Activated CD4-positive, alpha-beta memory T cell treated with anti-CD3 and anti-CD28 coated beads, Interleukin-2, amount 10 ng/mL, durations not matched to agents 7 days and 5 days (primary cell): ENCODE results near the gene METTL9. TPM values are rescaled to one million over a fixed set of nuclear protein-coding genes. Genes with fewer than 3 reads are reported as not detected.
"Not testable (repeated sequence)": the region's sequence is repeated elsewhere in the genome, so short reads cannot be mapped to it uniquely, and the experiment has no call there.

Source experiments
- CTCF ChIA-PET: fragments of 350-600 bp; sonication (Branson Sonifier 250); formaldehyde crosslinking; loops from one replicate; lab custom pipeline; 2021; ENCODE audit warnings: antibody characterized with exemption, inconsistent platforms; lab: Charles Lee
- POLR2A ChIA-PET: fragments of 350-600 bp; sonication (Branson Sonifier 250); formaldehyde crosslinking; loops from one replicate; lab custom pipeline; 2021; ENCODE audit warnings: antibody characterized with exemption; lab: Charles Lee
- DNase-seq: peaks from one replicate; pipeline ENCODE4 v3.0.0-alpha.2; 2020
- H3K27ac Mint-ChIP-seq: one replicate; pipeline ENCODE4 v1.8.0; 2021; ENCODE audit warnings: mild to moderate bottlenecking, mixed read lengths
- H3K27me3 Mint-ChIP-seq: one replicate; pipeline ENCODE4 v1.8.0; 2021; ENCODE audit warnings: mixed read lengths
- H3K36me3 Mint-ChIP-seq: one replicate; pipeline ENCODE4 v1.8.0; 2021; ENCODE audit warnings: low read depth, mixed read lengths
- H3K4me1 Mint-ChIP-seq: one replicate; pipeline ENCODE4 v1.8.0; 2021; ENCODE audit warnings: mixed read lengths
- H3K4me3 Mint-ChIP-seq: one replicate; pipeline ENCODE4 v1.8.0; 2021; ENCODE audit warnings: mild to moderate bottlenecking, mixed read lengths
- H3K9me3 Mint-ChIP-seq: one replicate; pipeline ENCODE4 v1.8.0; 2021; ENCODE audit warnings: mixed read lengths
- total RNA-seq, 2 experiments: library from RNA; stranded (reverse); gene quantifications; one replicate each; pipeline ENCODE4 v1.2.3, GENCODE V29; 2021

Gene METTL9
- total RNA-seq, 2 experiments from 2014 or later = 84.2 to 86.1 TPM

GRCh38 chr16:21602785-21603184 is 3.4 kb downstream of the METTL9 start:
- POLR2A ChIA-PET = interaction anchor here (2.0 to 3.9 kb wide), 2 partner anchors 9 to 36 kb away, joined by 4 to 24 read pairs; no protein-coding TSS in a partner anchor
- Mint-ChIP-seq H3K4me1 (peaks cover 66% of the 10 kb centered on the region), H3K27me3 (no peaks in the 10 kb centered on the region), H3K4me3 (no peak overlapping the region), H3K36me3 (peaks cover 7% of the 10 kb centered on the region), H3K27ac (no peak overlapping the region), H3K9me3 (no peaks in the 10 kb centered on the region)
- DNase-seq = no peak
- CTCF ChIA-PET = interaction anchor here (0.9 to 1.7 kb wide), 4 partner anchors 10 to 698 kb away, joined by 3 to 5 read pairs (median 3); no protein-coding TSS in a partner anchor

GRCh38 chr16:21603928-21604327 is 4.6 kb downstream of the METTL9 start:
- H3K36me3 Mint-ChIP-seq = peaks cover 5% of the 10 kb centered on the region
- H3K9me3 Mint-ChIP-seq = no peaks in the 10 kb centered on the region
- H3K4me3 Mint-ChIP-seq = no peak overlapping the region
- DNase-seq = no peak
- peaks cover 68% of the 10 kb centered on the region for H3K4me1 Mint-ChIP-seq
- no peaks in the 10 kb centered on the region for H3K27me3 Mint-ChIP-seq
- CTCF ChIA-PET = interaction anchor here (1.1 to 1.7 kb wide), 5 partner anchors 9 to 696 kb away, joined by 3 to 5 read pairs (median 3); no protein-coding TSS in a partner anchor
- POLR2A ChIA-PET = interaction anchor here (2.0 to 3.9 kb wide), 2 partner anchors 7 to 35 kb away, joined by 4 to 24 read pairs; no protein-coding TSS in a partner anchor
- H3K27ac Mint-ChIP-seq = no peak overlapping the region

- CTCF ChIA-PET = interaction anchor here (0.6 to 1.8 kb wide), 3 partner anchors 11 to 51 kb away, joined by 3 to 6 read pairs (median 3); no protein-coding TSS in a partner anchor
- H3K27ac Mint-ChIP-seq, H3K36me3 Mint-ChIP-seq, H3K9me3 Mint-ChIP-seq, H3K4me3 Mint-ChIP-seq, H3K27me3 Mint-ChIP-seq, DNase-seq, POLR2A ChIA-PET: not testable (repeated sequence)
- peaks cover 81% of the 10 kb centered on the region for H3K4me1 Mint-ChIP-seq
Observed at GRCh38 chr16:21605848-21606247, 6.5 kb downstream of the METTL9 start.

- Mint-ChIP-seq H3K4me1 (peaks cover 79% of the 10 kb centered on the region), H3K27ac (no peak overlapping the region), H3K36me3 (peaks cover 16% of the 10 kb centered on the region), H3K27me3 (no peaks in the 10 kb centered on the region), H3K9me3 (no peaks in the 10 kb centered on the region), H3K4me3 (no peak overlapping the region)
- ChIA-PET CTCF (interaction anchor here (1.2 to 2.3 kb wide), 3 partner anchors 8 to 390 kb away, joined by 3 to 6 read pairs (median 6); no protein-coding TSS in a partner anchor), POLR2A (interaction anchor here (1.1 to 4.6 kb wide), 5 partner anchors 11 to 38 kb away, joined by 3 to 33 read pairs (median 11); partner anchors contain the start of gene METTL9)
- peak; percentile 59 for DNase-seq
Observed at GRCh38 chr16:21608639-21609328, 9.4 kb downstream of the METTL9 start.

GRCh38 chr16:21610006-21610544 is 10.7 kb downstream of the METTL9 start:
- no peak for DNase-seq
- Mint-ChIP-seq H3K27ac (no peak overlapping the region), H3K9me3 (no peaks in the 10 kb centered on the region), H3K4me1 (peaks cover 77% of the 10 kb centered on the region), H3K4me3 (no peak overlapping the region), H3K27me3 (no peaks in the 10 kb centered on the region), H3K36me3 (peaks cover 22% of the 10 kb centered on the region)
- ChIA-PET POLR2A (interaction anchor here (1.1 to 4.6 kb wide), 5 partner anchors 8 to 36 kb away, joined by 3 to 33 read pairs (median 24); partner anchors contain the start of gene METTL9), CTCF (interaction anchor here (0.9 to 2.3 kb wide), 7 partner anchors 10 to 389 kb away, joined by 3 to 8 read pairs (median 5); no protein-coding TSS in a partner anchor)

- CTCF ChIA-PET = interaction anchor here (0.9 to 2.3 kb wide), 8 partner anchors 9 to 47 kb away, joined by 4 to 8 read pairs (median 6); no protein-coding TSS in a partner anchor
- no peak overlapping the region for H3K27ac Mint-ChIP-seq
- no peaks in the 10 kb centered on the region for H3K27me3 Mint-ChIP-seq
- no peaks in the 10 kb centered on the region for H3K9me3 Mint-ChIP-seq
- no peak for DNase-seq
- H3K4me3 Mint-ChIP-seq = no peak overlapping the region
- peaks cover 26% of the 10 kb centered on the region for H3K36me3 Mint-ChIP-seq
- peaks cover 79% of the 10 kb centered on the region for H3K4me1 Mint-ChIP-seq
- POLR2A ChIA-PET = interaction anchor here (1.1 to 4.6 kb wide), 7 partner anchors 9 to 46 kb away, joined by 3 to 33 read pairs (median 8); partner anchors contain the start of gene METTL9
Observed at GRCh38 chr16:21610766-21611165, 11.4 kb downstream of the METTL9 start.

- peaks cover 81% of the 10 kb centered on the region for H3K4me1 Mint-ChIP-seq
- H3K36me3 Mint-ChIP-seq = peaks cover 29% of the 10 kb centered on the region
- no peaks in the 10 kb centered on the region for H3K9me3 Mint-ChIP-seq
- ChIA-PET CTCF (interaction anchor here (1.0 to 2.1 kb wide), 7 partner anchors 10 to 47 kb away, joined by 3 to 8 read pairs (median 5); no protein-coding TSS in a partner anchor), POLR2A (interaction anchor here (1.1 to 4.6 kb wide), 7 partner anchors 9 to 46 kb away, joined by 3 to 33 read pairs (median 8); partner anchors contain the start of gene METTL9)
- H3K27me3 Mint-ChIP-seq = no peaks in the 10 kb centered on the region
- no peak for DNase-seq
- no peak overlapping the region for H3K27ac Mint-ChIP-seq
- H3K4me3 Mint-ChIP-seq = no peak overlapping the region
Observed at GRCh38 chr16:21611198-21611555, 11.8 kb downstream of the METTL9 start.

- no peaks in the 10 kb centered on the region for H3K27me3 Mint-ChIP-seq
- DNase-seq = peak; percentile 20
Observed at GRCh38 chr16:21611556-21612384, 12.4 kb downstream of the METTL9 start.

GRCh38 chr16:21613361-21613760 is 14.0 kb downstream of the METTL9 start:
- Mint-ChIP-seq H3K4me3 (no peak overlapping the region), H3K4me1 (peaks cover 78% of the 10 kb centered on the region), H3K9me3 (no peaks in the 10 kb centered on the region), H3K27me3 (no peaks in the 10 kb centered on the region), H3K36me3 (peaks cover 37% of the 10 kb centered on the region), H3K27ac (no peak overlapping the region)
- no peak for DNase-seq
- ChIA-PET POLR2A (interaction anchor here (0.9 to 4.1 kb wide), 2 partner anchors 11 to 32 kb away, joined by 3 to 24 read pairs; no protein-coding TSS in a partner anchor), CTCF (interaction anchor here (0.7 kb wide), 2 partner anchors 10 to 608 kb away, joined by 3 to 4 read pairs; no protein-coding TSS in a partner anchor)

More at GRCh38 chr16:21611556-21612384, 12.4 kb downstream of the METTL9 start:
- Mint-ChIP-seq H3K36me3 (peaks cover 29% of the 10 kb centered on the region), H3K4me1 (peaks cover 83% of the 10 kb centered on the region), H3K4me3 (no peak overlapping the region), H3K9me3 (no peaks in the 10 kb centered on the region), H3K27ac (peak overlapping the region; percentile 73)
- ChIA-PET POLR2A (interaction anchor here (1.1 to 4.6 kb wide), 7 partner anchors 10 to 45 kb away, joined by 3 to 33 read pairs (median 8); partner anchors contain the start of gene METTL9), CTCF (interaction anchor here (1.0 to 2.1 kb wide), 6 partner anchors 11 to 46 kb away, joined by 3 to 8 read pairs (median 6); no protein-coding TSS in a partner anchor)

GRCh38 chr16:21613781-21614180 is 14.4 kb downstream of the METTL9 start:
- Mint-ChIP-seq H3K9me3 (no peaks in the 10 kb centered on the region), H3K36me3 (peaks cover 41% of the 10 kb centered on the region), H3K4me1 (peaks cover 74% of the 10 kb centered on the region), H3K27ac (no peak overlapping the region), H3K27me3 (no peaks in the 10 kb centered on the region), H3K4me3 (no peak overlapping the region)
- DNase-seq = no peak
- ChIA-PET CTCF (interaction anchor here (0.7 kb wide), 2 partner anchors 11 to 608 kb away, joined by 3 to 4 read pairs; no protein-coding TSS in a partner anchor), POLR2A (no interaction called here)

- ChIA-PET POLR2A (no interaction called here), CTCF (interaction anchor here (1.1 kb wide), 1 partner anchor 25 kb away, joined by 3 read pairs; no protein-coding TSS in a partner anchor)
- no peak for DNase-seq
- Mint-ChIP-seq H3K4me1 (peaks cover 71% of the 10 kb centered on the region), H3K9me3 (no peaks in the 10 kb centered on the region), H3K4me3 (no peak overlapping the region), H3K27me3 (no peaks in the 10 kb centered on the region), H3K36me3 (peaks cover 51% of the 10 kb centered on the region), H3K27ac (no peak overlapping the region)
Observed at GRCh38 chr16:21614896-21615295, 15.5 kb downstream of the METTL9 start.
